HCT116 (cell line): ENCODE measurements around the gene MAML2. TPM values are rescaled to one million over a fixed set of nuclear protein-coding genes. Genes with fewer than 3 reads are reported as not detected.

Source experiments
- ATAC-seq: fragments of 200-7000 bp; cut with Tn5 transposase; 2 replicates; pipeline ENCODE4 v1.9.1; 2020; ENCODE audit warnings: mild to moderate bottlenecking, moderate library complexity
- BruUV-seq: library from RNA; stranded (reverse); fragments of 400-500 nt; replicated peaks from 2 replicates; lab custom pipeline; 2021; lab: Mats Ljungman, UMichigan
- CTCF ChIA-PET: fragments of 300-600 bp; sonication (Branson Sonifier 250); formaldehyde crosslinking; loops from one replicate; lab custom pipeline; 2021; ENCODE audit warnings: antibody characterized with exemption; lab: Charles Lee
- POLR2A ChIA-PET: fragments of 300-600, 350-600 bp; sonication (Branson Sonifier 250); formaldehyde crosslinking; loops from one replicate; lab custom pipeline; 2021; ENCODE audit warnings: antibody characterized with exemption; lab: Charles Lee
- RAD21 ChIA-PET, 2 experiments: fragments of 300-600 bp; sonication (Branson Sonifier 250); formaldehyde crosslinking; loops; one replicate each; lab custom pipeline; 2023; ENCODE audit warnings: low total read pairs in 2 of 2; ENCODE audit not compliant: uncharacterized antibody in 2 of 2, unreplicated experiment in 2 of 2, low non-redundant PET in 1 of 2; lab: Charles Lee
- DNase-seq: peaks from one replicate; pipeline ENCODE4 v3.0.0-alpha.2; 2010; ENCODE audit warnings: low read depth, low spot score
- H2AFZ ChIP-seq: fragments of 200-600 bp; shearing (Covaris generic), sonication (generic); 2 replicates; pipeline ENCODE4 v1.6.1; 2017; ENCODE audit warnings: low read depth, mixed run types, mixed read lengths, antibody characterized with exemption, low read length; ENCODE audit not compliant: poor library complexity, severe bottlenecking
- H3K27ac ChIP-seq: 2 replicates; pipeline ENCODE4 v1.5.1; 2012; ENCODE audit warnings: low read depth, low read length
- H3K27me3 ChIP-seq: fragments of 200-600 bp; sonication (generic); 2 replicates; pipeline ENCODE4 v1.6.1; 2016; ENCODE audit warnings: mixed run types, low read length, mixed read lengths; ENCODE audit not compliant: insufficient read depth
- H3K36me3 ChIP-seq, 2 experiments: fragments of 200-500 bp in 1 of 2; fragments of 200-600 bp in 1 of 2; sonication (Bioruptor generic) in 1 of 2; sonication (generic) in 1 of 2; 2 replicates each; pipeline versions ENCODE4 v1.5.1 to v1.6.1; 2014 to 2016; ENCODE audit warnings: low read length in 2 of 2, inconsistent platforms in 1 of 2, mixed read lengths in 1 of 2, mixed run types in 1 of 2; ENCODE audit not compliant: insufficient read depth in 2 of 2, control insufficient read depth in 1 of 2
- H3K4me1 ChIP-seq, 2 experiments: fragments of 200-600 bp in 1 of 2; sonication (generic) in 1 of 2; 2 replicates each; pipeline versions ENCODE4 v1.5.1 to v1.6.1; 2012 to 2017; ENCODE audit warnings: low read length in 2 of 2, inconsistent platforms in 1 of 2, mild to moderate bottlenecking in 1 of 2, mixed read lengths in 1 of 2, mixed run types in 1 of 2, moderate library complexity in 1 of 2; ENCODE audit not compliant: insufficient read depth in 2 of 2, control insufficient read depth in 1 of 2
- H3K4me2 ChIP-seq: fragments of 200-600 bp; sonication (generic); 2 replicates; pipeline ENCODE4 v1.6.1; 2017; ENCODE audit warnings: mixed run types, low read length, mixed read lengths
- H3K4me3 ChIP-seq, 2 experiments: fragments of 200-600 bp in 1 of 2; sonication (generic) in 1 of 2; replicated peaks in 1 of 2; 2 replicates each; pipeline ENCODE4 v1.5.1; 2011 to 2016; ENCODE audit warnings: low read length in 2 of 2, control low read depth in 1 of 2, low read depth in 1 of 2, mild to moderate bottlenecking in 1 of 2, mixed read lengths in 1 of 2, mixed run types in 1 of 2
- H3K79me2 ChIP-seq: fragments of 200-600 bp; sonication (generic); 2 replicates; pipeline ENCODE4 v1.6.1; 2017; ENCODE audit warnings: mild to moderate bottlenecking, mixed run types, low read length, moderate library complexity, mixed read lengths; ENCODE audit not compliant: insufficient read depth
- H3K9ac ChIP-seq: fragments of 200-600 bp; sonication (generic); 2 replicates; pipeline ENCODE4 v1.6.1; 2016; ENCODE audit warnings: low read length, mixed read lengths
- H3K9me2 ChIP-seq: fragments of 200-600 bp; sonication (generic), shearing (Covaris generic); 2 replicates; pipeline ENCODE4 v1.6.1; 2017; ENCODE audit warnings: mixed run types, mild to moderate bottlenecking, moderate library complexity; ENCODE audit not compliant: insufficient read depth
- H3K9me3 ChIP-seq, 2 experiments: fragments of 200-500 bp in 1 of 2; fragments of 200-600 bp in 1 of 2; sonication (Bioruptor generic) in 1 of 2; sonication (generic) in 1 of 2; 2 replicates each; pipeline ENCODE4 v1.6.1; 2014 to 2017; ENCODE audit warnings: low read length in 2 of 2, mixed read lengths in 2 of 2, inconsistent platforms in 1 of 2, low read depth in 1 of 2, mild to moderate bottlenecking in 1 of 2, mixed run types in 1 of 2, moderate library complexity in 1 of 2; ENCODE audit not compliant: control insufficient read depth in 1 of 2, insufficient read depth in 1 of 2
- H4K20me1 ChIP-seq: fragments of 200-600 bp; sonication (generic), shearing (Covaris generic); 2 replicates; pipeline ENCODE4 v1.6.1; 2017; ENCODE audit warnings: mixed run types, mild to moderate bottlenecking, moderate library complexity; ENCODE audit not compliant: insufficient read depth
- ATF3 ChIP-seq: IDR thresholded peaks from 2 replicates; pipeline ENCODE4 v1.6.1; 2012
- CBX3 ChIP-seq: IDR thresholded peaks from 2 replicates; pipeline ENCODE4 v1.6.1; 2012; ENCODE audit warnings: low read depth
- JUND ChIP-seq: IDR thresholded peaks from 2 replicates; pipeline ENCODE4 v1.6.1; 2012
- POLR2A ChIP-seq: IDR thresholded peaks from 2 replicates; pipeline ENCODE4 v1.7.0; 2011; ENCODE audit warnings: borderline replicate concordance; ENCODE audit not compliant: insufficient read depth, insufficient read length; ENCODE audit errors: extremely low read depth
- POLR2AphosphoS5 ChIP-seq: IDR thresholded peaks from 2 replicates; pipeline ENCODE4 v1.6.1; 2011; ENCODE audit warnings: mild to moderate bottlenecking, low read depth, low read length, moderate library complexity
- RAD21 ChIP-seq: IDR thresholded peaks from 2 replicates; pipeline ENCODE4 v1.6.1; 2012; ENCODE audit warnings: low read depth, mild to moderate bottlenecking
- SIN3A ChIP-seq: IDR thresholded peaks from 2 replicates; pipeline ENCODE4 v1.6.1; 2012; ENCODE audit warnings: low read depth
- SP1 ChIP-seq: IDR thresholded peaks from 2 replicates; pipeline ENCODE4 v1.6.1; 2012; ENCODE audit warnings: low read depth
- SRF ChIP-seq: IDR thresholded peaks from 2 replicates; pipeline ENCODE4 v1.6.1; 2012; ENCODE audit warnings: low read depth
- TCF7L2 ChIP-seq: IDR thresholded peaks from 2 replicates; pipeline ENCODE4 v1.7.0; 2011; ENCODE audit warnings: borderline replicate concordance, inconsistent platforms; ENCODE audit not compliant: insufficient read depth, insufficient read length; ENCODE audit errors: extremely low read depth
- ZBTB33 ChIP-seq: IDR thresholded peaks from 2 replicates; pipeline ENCODE4 v1.6.1; 2011; ENCODE audit warnings: mild to moderate bottlenecking, low read length, moderate library complexity; ENCODE audit not compliant: insufficient replicate concordance; ENCODE audit errors: extremely low read depth
- ZFX ChIP-seq: fragments of 450-650 bp; IDR thresholded peaks from 2 replicates; pipeline ENCODE4 v1.6.1; 2017
- ZNF274 ChIP-seq: fragments of 200-500 bp; sonication (Bioruptor generic); IDR thresholded peaks from 2 replicates; pipeline ENCODE4 v1.6.1; 2014; ENCODE audit warnings: mild to moderate bottlenecking, low read depth, low read length, inconsistent platforms
- intact Hi-C: fragments of 100-400 bp; cut with micrococcal nuclease; formaldehyde crosslinking; loops from 2 replicates; pipeline ENCODE4 v1.10.0; 2022
- total RNA-seq: library from RNA; stranded (reverse); gene quantifications from one replicate; pipeline ENCODE4 v1.2.1, GENCODE V29; 2021; ENCODE audit not compliant: unreplicated experiment
- TF ChIP-seq, protein P1 (sequence below), 3 experiments: fragments of 200-600 bp in 1 of 3; sonication (generic) in 1 of 3; IDR thresholded peaks in 2 of 3; conservative IDR thresholded peaks in 1 of 3; 2 replicates each; pipeline ENCODE4 v1.5.1; 2012 to 2017; ENCODE audit warnings: low read depth in 2 of 3, low read length in 2 of 3, antibody characterized with exemption in 1 of 3, borderline replicate concordance in 1 of 3, control low read depth in 1 of 3, mild to moderate bottlenecking in 1 of 3, mixed read lengths in 1 of 3, mixed run types in 1 of 3, moderate library complexity in 1 of 3; ENCODE audit not compliant: insufficient read depth in 1 of 3
- TF ChIP-seq, protein P2 (sequence below): IDR thresholded peaks from 2 replicates; pipeline ENCODE4 v1.6.1; 2012; ENCODE audit warnings: low read depth

Gene MAML2
- total RNA-seq, 1 experiment from 2014 or later: 2.6 TPM

- no TSS peak for BruUV-seq
- Histone ChIP-seq H3K9ac (no peak overlapping the region), H4K20me1 (no peaks in the 10 kb centered on the region)
- RAD21 ChIA-PET: no interaction called here
- TF ChIP-seq ATF3: no peak
- TF ChIP-seq POLR2A: no peak
- TF ChIP-seq JUND: no peak
- TF ChIP-seq, protein P1, sequence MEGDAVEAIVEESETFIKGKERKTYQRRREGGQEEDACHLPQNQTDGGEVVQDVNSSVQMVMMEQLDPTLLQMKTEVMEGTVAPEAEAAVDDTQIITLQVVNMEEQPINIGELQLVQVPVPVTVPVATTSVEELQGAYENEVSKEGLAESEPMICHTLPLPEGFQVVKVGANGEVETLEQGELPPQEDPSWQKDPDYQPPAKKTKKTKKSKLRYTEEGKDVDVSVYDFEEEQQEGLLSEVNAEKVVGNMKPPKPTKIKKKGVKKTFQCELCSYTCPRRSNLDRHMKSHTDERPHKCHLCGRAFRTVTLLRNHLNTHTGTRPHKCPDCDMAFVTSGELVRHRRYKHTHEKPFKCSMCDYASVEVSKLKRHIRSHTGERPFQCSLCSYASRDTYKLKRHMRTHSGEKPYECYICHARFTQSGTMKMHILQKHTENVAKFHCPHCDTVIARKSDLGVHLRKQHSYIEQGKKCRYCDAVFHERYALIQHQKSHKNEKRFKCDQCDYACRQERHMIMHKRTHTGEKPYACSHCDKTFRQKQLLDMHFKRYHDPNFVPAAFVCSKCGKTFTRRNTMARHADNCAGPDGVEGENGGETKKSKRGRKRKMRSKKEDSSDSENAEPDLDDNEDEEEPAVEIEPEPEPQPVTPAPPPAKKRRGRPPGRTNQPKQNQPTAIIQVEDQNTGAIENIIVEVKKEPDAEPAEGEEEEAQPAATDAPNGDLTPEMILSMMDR (IDR thresholded peaks at IDR 0.05 in 2 of 3, conservative IDR thresholded peaks at IDR 0.05 in 1 of 3; ENCODE audit: borderline replicate concordance in 1 of 3, insufficient read depth in 1 of 3, low read depth in 2 of 3, low read length in 2 of 3): no peak
- TF ChIP-seq SP1: no peak
- no peak for TF ChIP-seq POLR2AphosphoS5
- no peak for TF ChIP-seq ZFX
- TF ChIP-seq TCF7L2: no peak
- no peak for TF ChIP-seq ZNF274
- no peak for TF ChIP-seq CBX3
- TF ChIP-seq RAD21: no peak
- no peak for TF ChIP-seq ZBTB33
- TF ChIP-seq SIN3A: no peak
- TF ChIP-seq, protein P2, sequence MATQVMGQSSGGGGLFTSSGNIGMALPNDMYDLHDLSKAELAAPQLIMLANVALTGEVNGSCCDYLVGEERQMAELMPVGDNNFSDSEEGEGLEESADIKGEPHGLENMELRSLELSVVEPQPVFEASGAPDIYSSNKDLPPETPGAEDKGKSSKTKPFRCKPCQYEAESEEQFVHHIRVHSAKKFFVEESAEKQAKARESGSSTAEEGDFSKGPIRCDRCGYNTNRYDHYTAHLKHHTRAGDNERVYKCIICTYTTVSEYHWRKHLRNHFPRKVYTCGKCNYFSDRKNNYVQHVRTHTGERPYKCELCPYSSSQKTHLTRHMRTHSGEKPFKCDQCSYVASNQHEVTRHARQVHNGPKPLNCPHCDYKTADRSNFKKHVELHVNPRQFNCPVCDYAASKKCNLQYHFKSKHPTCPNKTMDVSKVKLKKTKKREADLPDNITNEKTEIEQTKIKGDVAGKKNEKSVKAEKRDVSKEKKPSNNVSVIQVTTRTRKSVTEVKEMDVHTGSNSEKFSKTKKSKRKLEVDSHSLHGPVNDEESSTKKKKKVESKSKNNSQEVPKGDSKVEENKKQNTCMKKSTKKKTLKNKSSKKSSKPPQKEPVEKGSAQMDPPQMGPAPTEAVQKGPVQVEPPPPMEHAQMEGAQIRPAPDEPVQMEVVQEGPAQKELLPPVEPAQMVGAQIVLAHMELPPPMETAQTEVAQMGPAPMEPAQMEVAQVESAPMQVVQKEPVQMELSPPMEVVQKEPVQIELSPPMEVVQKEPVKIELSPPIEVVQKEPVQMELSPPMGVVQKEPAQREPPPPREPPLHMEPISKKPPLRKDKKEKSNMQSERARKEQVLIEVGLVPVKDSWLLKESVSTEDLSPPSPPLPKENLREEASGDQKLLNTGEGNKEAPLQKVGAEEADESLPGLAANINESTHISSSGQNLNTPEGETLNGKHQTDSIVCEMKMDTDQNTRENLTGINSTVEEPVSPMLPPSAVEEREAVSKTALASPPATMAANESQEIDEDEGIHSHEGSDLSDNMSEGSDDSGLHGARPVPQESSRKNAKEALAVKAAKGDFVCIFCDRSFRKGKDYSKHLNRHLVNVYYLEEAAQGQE: no peak
- TF ChIP-seq SRF: no peak
- TF ChIP-seq, all 23 proteins: peak for 0
- ATAC-seq (no peak), DNase-seq (no peak)
- no peaks in the 10 kb centered on the region for H3K4me1 ChIP-seq
- no peak overlapping the region for H3K4me3 ChIP-seq
- no peaks in the 10 kb centered on the region for H3K27me3 ChIP-seq
- H3K9me2 ChIP-seq: no peaks in the 10 kb centered on the region
- no peak overlapping the region for H3K27ac ChIP-seq
- no peaks in the 10 kb centered on the region for H3K9me3 ChIP-seq
- no peak overlapping the region for H2AFZ ChIP-seq
- intact Hi-C loops: no loop called here
- no peaks in the 10 kb centered on the region for H3K36me3 ChIP-seq
- no peak overlapping the region for H3K4me2 ChIP-seq
- no peaks in the 10 kb centered on the region for H3K79me2 ChIP-seq
- POLR2A ChIA-PET: no interaction called here
- CTCF ChIA-PET: no interaction called here
Measured at GRCh38 chr11:96028746-96029145, 314.2 kb downstream of the MAML2 start.
